Upper lobe of left lung (tissue), 6 donors: ENCODE measurements around the gene TRIM52. TPM values are rescaled to one million over a fixed set of nuclear protein-coding genes. Genes with fewer than 3 reads are reported as not detected.

ENCODE experiments used
- ATAC-seq, 2 donors: fragments of 200-7000 bp; cut with Tn5 transposase; one replicate each; pipeline ENCODE4 v1.9.1; 2022; ENCODE audit warnings: mild to moderate bottlenecking in 2 of 2, moderate library complexity in 2 of 2; ENCODE audit not compliant: low FRiP score in 2 of 2
- DNase-seq, 2 donors: peaks; one replicate each; pipeline ENCODE4 v3.0.0-alpha.2; 2019 to 2020
- H3K27ac ChIP-seq, 4 donors: fragments of 200-600 bp; sonication (generic); one replicate each; pipeline ENCODE4 v1.5.1; 2016 to 2019
- H3K27me3 ChIP-seq, 4 donors: fragments of 200-600 bp; sonication (generic); one replicate each; pipeline ENCODE4 v1.5.1; 2017 to 2019
- H3K36me3 ChIP-seq, 4 donors: fragments of 200-600 bp; sonication (generic); one replicate each; pipeline ENCODE4 v1.5.1; 2016 to 2019
- H3K4me1 ChIP-seq, 4 donors: fragments of 200-600 bp; sonication (generic); one replicate each; pipeline ENCODE4 v1.5.1; 2018 to 2019
- H3K4me3 ChIP-seq, 4 donors: fragments of 200-600 bp; sonication (generic); one replicate each; pipeline ENCODE4 v1.5.1; 2017 to 2019; ENCODE audit warnings: mild to moderate bottlenecking in 2 of 4, moderate library complexity in 1 of 4
- H3K9me3 ChIP-seq, 4 donors: fragments of 200-600 bp; sonication (generic); one replicate each; pipeline ENCODE4 v1.5.1; 2018 to 2019
- CTCF ChIP-seq, 6 experiments: fragments of 450-650 bp in 4 of 6; fragments of 200-600 bp in 2 of 6; sonication (generic) in 2 of 6; IDR thresholded peaks; one replicate each; pipeline ENCODE4 v1.5.1; 2016 to 2019; ENCODE audit warnings: antibody characterized with exemption in 6 of 6
- EP300 ChIP-seq, 4 donors: sonication (generic); formaldehyde crosslinking; IDR thresholded peaks; one replicate each; pipeline ENCODE4 v1.5.1; 2017; ENCODE audit warnings: antibody characterized with exemption in 4 of 4, control low read depth in 2 of 4
- POLR2A ChIP-seq, 4 donors: fragments of 450-650 bp; IDR thresholded peaks; one replicate each; pipeline ENCODE4 v1.5.1; 2016 to 2017; ENCODE audit warnings: antibody characterized with exemption in 4 of 4, mild to moderate bottlenecking in 2 of 4
- POLR2AphosphoS5 ChIP-seq, 2 donors: sonication (generic); formaldehyde crosslinking; IDR thresholded peaks; one replicate each; pipeline ENCODE4 v1.5.1; 2017; ENCODE audit warnings: antibody characterized with exemption in 2 of 2
- WGBS, 2 donors: methylation state at CpG; one replicate each; pipeline ENCODE4 v1.1.5; 2017 to 2018; 5-methylcytosine and 5-hydroxymethylcytosine counted together
- total RNA-seq, 6 donors: library from RNA; depleted of rRNA in 4 of 6; stranded (reverse); fragments of >200 nt in 4 of 6; gene quantifications; one replicate each; pipeline versions ENCODE4 v1.1.0 to v1.2.1, GENCODE V29; 2016 to 2021
- donor health status: DM: no; HTN: no; CAD: no; lungs with moderate emphysema.
- donor health status: DM: no; HTN: yes; CAD: no; lungs with severe emphysema.

Gene TRIM52
- total RNA-seq, 6 donors from 2014 or later = 12.3 to 47.1 (median 15.6) TPM

- no peaks in the 10 kb centered on the region for H3K27me3 ChIP-seq
- DNase-seq = peak in 1 of 2 donors; percentile 24
- no peaks in the 10 kb centered on the region for H3K9me3 ChIP-seq
- TF ChIP-seq CTCF (IDR thresholded peaks at IDR 0.05) = no peak
- TF ChIP-seq POLR2A (IDR thresholded peaks at IDR 0.05) = no peak
- no peak for TF ChIP-seq EP300 (IDR thresholded peaks at IDR 0.05)
- no peak for TF ChIP-seq POLR2AphosphoS5 (IDR thresholded peaks at IDR 0.05)
- ATAC-seq = no peak
- WGBS, 2 donors = 88 to 91% methylated on average over 10 of the region's 10 CpGs
- peaks cover 32 to 58% (median 38%) of the 10 kb centered on the region in 4 donors for H3K4me1 ChIP-seq
- no peaks in the 10 kb centered on the region for H3K36me3 ChIP-seq
- no peak overlapping the region for H3K4me3 ChIP-seq
- no peak overlapping the region for H3K27ac ChIP-seq
These were observed 40.8 kb downstream of the TRIM52 start for GRCh38 chr5:181220178-181220515.

GRCh38 chr5:181219262-181220177 is 41.4 kb downstream of the TRIM52 start:
- peaks cover 26 to 52% (median 32%) of the 10 kb centered on the region in 4 donors for H3K4me1 ChIP-seq
- no peaks in the 10 kb centered on the region for H3K9me3 ChIP-seq
- ATAC-seq (no peak), DNase-seq (peak in 1 of 2 donors; percentile 67)
- no peaks in the 10 kb centered on the region for H3K27me3 ChIP-seq
- H3K36me3 ChIP-seq = no peaks in the 10 kb centered on the region
- no peak overlapping the region for H3K4me3 ChIP-seq
- WGBS, 2 donors = 64 to 65% methylated on average over 45 to 49 of the region's 49 CpGs
- TF ChIP-seq POLR2AphosphoS5 (IDR thresholded peaks at IDR 0.05) = no peak
- no peak for TF ChIP-seq POLR2A (IDR thresholded peaks at IDR 0.05)
- TF ChIP-seq EP300 (IDR thresholded peaks at IDR 0.05) = no peak
- no peak for TF ChIP-seq CTCF (IDR thresholded peaks at IDR 0.05)
- H3K27ac ChIP-seq = no peak overlapping the region

- Histone ChIP-seq H3K36me3 (no peaks in the 10 kb centered on the region), H3K9me3 (no peaks in the 10 kb centered on the region), H3K4me1 (peaks cover 19 to 44% (median 26%) of the 10 kb centered on the region in 4 donors), H3K27ac (peak overlapping the region in 3 of 4 donors; percentile 67 to 79 (median 74)), H3K4me3 (peak overlapping the region in 3 of 4 donors; percentile 47 to 53 (median 48)), H3K27me3 (no peaks in the 10 kb centered on the region)
- WGBS, 2 donors = 21 to 32% methylated on average over 10 of the region's 10 CpGs
- TF ChIP-seq POLR2AphosphoS5 (IDR thresholded peaks at IDR 0.05) (no peak), CTCF (IDR thresholded peaks at IDR 0.05) (no peak)
- DNase-seq (no peak), ATAC-seq (no peak)
These were observed 42.2 kb downstream of the TRIM52 start for GRCh38 chr5:181218795-181219124.

GRCh38 chr5:181217803-181218062 is 43.2 kb downstream of the TRIM52 start:
- Histone ChIP-seq H3K4me3 (peak overlapping the region; percentile 24 to 53 (median 48)), H3K36me3 (no peaks in the 10 kb centered on the region), H3K27me3 (no peaks in the 10 kb centered on the region), H3K4me1 (peaks cover 19 to 44% (median 26%) of the 10 kb centered on the region in 4 donors), H3K9me3 (no peaks in the 10 kb centered on the region), H3K27ac (peak overlapping the region; percentile 56 to 79 (median 70))
- ATAC-seq (peak in 1 of 2 donors; percentile 2), DNase-seq (no peak)
- 5 to 9% methylated on average over 13 of the region's 13 CpGs for WGBS, 2 donors
- no peak for TF ChIP-seq POLR2A (IDR thresholded peaks at IDR 0.05)
- TF ChIP-seq POLR2AphosphoS5 (IDR thresholded peaks at IDR 0.05) = no peak
- TF ChIP-seq CTCF (IDR thresholded peaks at IDR 0.05) = no peak
- no peak for TF ChIP-seq EP300 (IDR thresholded peaks at IDR 0.05)
